Activated naive CD8-positive, alpha-beta T cell treated with anti-CD3 and anti-CD28 coated beads for 36 hours (primary cell): Measurements from ENCODE around the gene RPS15. TPM values are rescaled to one million over a fixed set of nuclear protein-coding genes. Genes with fewer than 3 reads are reported as not detected.

Experiments used
- DNase-seq: peaks from one replicate; pipeline ENCODE4 v3.0.0; 2021
- H3K27ac Mint-ChIP-seq: one replicate; pipeline ENCODE4 v1.8.0; 2022; ENCODE audit warnings: mild to moderate bottlenecking, moderate library complexity, mixed read lengths
- H3K27me3 Mint-ChIP-seq: one replicate; pipeline ENCODE4 v1.8.0; 2022; ENCODE audit warnings: mild to moderate bottlenecking, mixed read lengths
- H3K36me3 Mint-ChIP-seq: one replicate; pipeline ENCODE4 v1.8.0; 2021; ENCODE audit warnings: mild to moderate bottlenecking, mixed read lengths
- H3K4me1 Mint-ChIP-seq: one replicate; pipeline ENCODE4 v1.8.0; 2021; ENCODE audit warnings: mixed read lengths
- H3K4me3 Mint-ChIP-seq: one replicate; pipeline ENCODE4 v1.8.0; 2022; ENCODE audit warnings: mild to moderate bottlenecking, moderate library complexity, mixed read lengths
- H3K9me3 Mint-ChIP-seq: one replicate; pipeline ENCODE4 v1.8.0; 2022; ENCODE audit warnings: mixed read lengths
- total RNA-seq, 2 experiments: library from RNA; stranded (reverse); gene quantifications; one replicate each; pipeline ENCODE4 v1.2.3, GENCODE V29; 2021

Gene RPS15
- total RNA-seq, 2 experiments from 2014 or later: 1,472 to 1,524 TPM

DNA sequence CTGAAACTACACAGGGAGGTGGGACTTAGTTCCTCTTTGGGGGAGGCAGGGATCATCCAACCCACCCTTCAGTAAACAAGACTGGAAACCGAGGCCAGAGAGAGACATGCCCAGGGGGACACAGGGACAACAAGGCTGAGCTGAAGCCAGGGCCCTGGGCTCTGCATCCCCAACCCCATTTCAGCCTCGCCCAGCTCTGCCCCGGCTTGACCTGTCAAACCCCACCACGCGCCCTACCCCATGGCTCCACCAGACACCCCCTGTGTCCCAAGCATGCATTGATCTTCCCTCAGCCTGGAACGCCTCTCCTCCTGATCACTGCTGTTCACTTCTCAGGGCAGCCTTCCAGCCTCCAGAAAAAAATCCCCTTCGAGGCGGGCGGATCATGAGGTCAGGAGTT lies 9.7 kb downstream of the RPS15 start:
- H3K4me1 Mint-ChIP-seq: peaks cover 10% of the 10 kb centered on the region

DNA sequence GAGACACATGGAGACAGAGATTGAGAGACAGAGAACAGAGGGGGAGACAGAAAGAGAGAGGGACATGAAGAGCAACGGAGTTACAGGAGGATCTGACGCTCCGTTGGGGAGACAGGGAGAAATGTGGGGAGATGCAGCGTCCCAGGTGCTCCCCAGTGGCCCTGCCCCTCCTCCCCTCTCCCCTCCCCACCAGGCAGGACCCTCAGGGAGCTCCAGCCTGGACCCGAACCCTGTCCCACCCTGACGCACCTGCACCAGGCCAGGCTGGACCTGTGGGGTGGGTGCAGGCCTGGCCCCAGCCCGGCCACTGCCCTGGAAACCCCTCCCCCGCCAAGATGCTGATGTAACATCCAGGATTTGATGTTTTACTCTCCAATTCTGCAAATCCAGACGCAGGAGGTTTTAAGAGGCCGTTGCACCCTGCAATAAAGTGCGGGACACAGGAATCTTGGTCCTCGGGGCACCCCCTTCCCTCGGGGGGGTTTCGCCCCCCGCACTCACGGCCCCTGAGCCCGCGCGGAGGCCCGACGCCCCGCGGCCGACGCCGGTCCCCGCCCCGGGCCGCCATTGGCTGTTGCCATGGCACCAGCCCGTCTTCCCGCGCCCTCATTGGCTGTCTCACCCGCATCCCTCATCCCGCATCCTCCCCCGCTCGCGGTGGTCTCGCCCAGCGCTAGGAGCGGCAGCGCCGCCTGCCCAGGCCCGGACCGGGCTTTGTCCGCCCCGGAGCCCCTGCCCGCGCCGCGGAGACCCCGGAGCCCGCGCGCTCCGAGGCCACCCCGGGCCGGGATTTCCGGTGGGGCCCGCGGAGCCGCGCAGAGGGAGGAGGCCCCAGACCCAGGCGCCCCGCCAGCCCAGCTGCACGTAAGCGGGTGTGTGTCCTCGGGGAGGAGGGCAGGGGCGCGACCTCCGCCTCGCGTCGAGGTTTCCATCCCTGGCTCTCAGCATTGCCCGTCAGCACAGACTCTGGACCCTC lies 11.6 kb downstream of the RPS15 start, which contains the start of gene APC2:
Gene APC2 (plus strand): TSS at position 655 of the 976 bp plus-strand sequence. CDS start 2,881 bp downstream, outside the sequence.
- Mint-ChIP-seq H3K27me3 (peaks cover 74% of the 10 kb centered on the region), H3K27ac (peak within 1 kb of the TSS; percentile 4), H3K36me3 (no peaks in the 10 kb centered on the region), H3K4me1 (peaks cover 8% of the 10 kb centered on the region), H3K4me3 (no peak within 1 kb of the TSS), H3K9me3 (no peaks in the 10 kb centered on the region)
- peak; percentile 50 for DNase-seq

More for the DNA sequence above, 9.7 kb downstream of the RPS15 start:
- no peaks in the 10 kb centered on the region for H3K36me3 Mint-ChIP-seq
- H3K4me3 Mint-ChIP-seq: no peak overlapping the region
- no peaks in the 10 kb centered on the region for H3K9me3 Mint-ChIP-seq
- no peak overlapping the region for H3K27ac Mint-ChIP-seq
- no peak for DNase-seq
- peaks cover 59% of the 10 kb centered on the region for H3K27me3 Mint-ChIP-seq

DNA sequence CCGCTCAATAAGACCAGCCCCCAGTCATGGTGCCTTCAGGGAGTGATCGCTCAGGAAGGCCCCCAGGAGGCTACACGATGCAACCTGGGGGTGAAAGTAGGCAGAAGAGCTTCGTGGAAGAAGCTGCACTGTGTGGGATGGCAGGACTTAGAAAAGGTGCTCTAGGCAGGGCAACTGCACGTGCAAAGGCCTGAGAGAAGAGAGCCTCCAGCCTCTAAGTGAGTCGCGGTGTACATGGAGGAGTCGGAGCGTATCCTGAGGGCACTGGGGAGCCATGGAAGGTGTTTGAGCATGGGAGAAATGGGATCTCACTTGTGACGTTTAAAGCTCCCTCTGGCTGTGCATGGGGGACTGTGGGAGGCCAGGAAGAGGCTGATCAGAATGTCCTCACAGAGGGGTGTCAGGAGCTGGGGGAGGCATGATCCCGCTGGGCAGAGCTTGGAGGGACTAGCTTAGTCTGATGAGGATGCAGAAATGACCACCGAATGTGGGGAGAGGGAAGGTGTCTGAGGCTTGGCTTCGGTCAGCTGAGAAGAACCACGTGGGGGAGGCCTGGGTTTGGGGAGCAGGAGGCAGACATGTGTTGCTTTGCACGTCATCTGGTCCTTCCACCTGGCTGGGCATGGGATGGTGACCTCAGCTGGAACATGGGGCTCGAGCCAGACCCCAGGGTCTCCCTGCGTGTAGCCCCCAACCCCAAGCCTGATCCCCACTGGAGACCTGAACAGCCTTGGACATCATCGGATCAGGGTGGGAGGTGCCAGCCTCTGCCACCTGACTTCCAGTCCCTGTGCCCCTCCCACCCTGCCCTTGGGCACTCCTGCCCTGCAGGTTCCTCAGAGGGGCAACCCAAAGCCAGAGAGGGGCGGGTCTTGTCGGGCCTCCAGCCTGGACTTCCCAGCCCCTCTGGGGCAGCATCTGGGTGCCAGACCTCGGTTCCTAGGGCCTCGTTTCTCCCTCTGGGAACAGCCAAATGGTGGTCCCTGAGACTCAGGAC lies 12.8 kb downstream of the RPS15 start:
- Mint-ChIP-seq H3K4me1 (peaks cover 9% of the 10 kb centered on the region), H3K36me3 (peaks cover 4% of the 10 kb centered on the region), H3K9me3 (no peaks in the 10 kb centered on the region), H3K27me3 (peaks cover 87% of the 10 kb centered on the region), H3K27ac (no peak overlapping the region), H3K4me3 (no peak overlapping the region)
- no peak for DNase-seq

- no peaks in the 10 kb centered on the region for H3K9me3 Mint-ChIP-seq
- H3K4me3 Mint-ChIP-seq: no peak overlapping the region
- H3K27me3 Mint-ChIP-seq: peaks cover 87% of the 10 kb centered on the region
- no peak overlapping the region for H3K27ac Mint-ChIP-seq
- peaks cover 4% of the 10 kb centered on the region for H3K36me3 Mint-ChIP-seq
- H3K4me1 Mint-ChIP-seq: peaks cover 9% of the 10 kb centered on the region
- DNase-seq: no peak
Measured at GRCh38 chr19:1451916-1452801, 14.0 kb downstream of the RPS15 start.

GRCh38 chr19:1452802-1453524 lies 14.8 kb downstream of the RPS15 start:
- Mint-ChIP-seq H3K36me3 (peaks cover 4% of the 10 kb centered on the region), H3K27me3 (peaks cover 85% of the 10 kb centered on the region), H3K4me1 (peaks cover 9% of the 10 kb centered on the region), H3K4me3 (no peak overlapping the region), H3K9me3 (no peaks in the 10 kb centered on the region), H3K27ac (no peak overlapping the region)
- DNase-seq: no peak

- Mint-ChIP-seq H3K27ac (no peak overlapping the region), H3K9me3 (no peaks in the 10 kb centered on the region), H3K36me3 (peaks cover 4% of the 10 kb centered on the region), H3K4me3 (no peak overlapping the region), H3K4me1 (peaks cover 11% of the 10 kb centered on the region), H3K27me3 (peaks cover 81% of the 10 kb centered on the region)
- DNase-seq: no peak
Measured at GRCh38 chr19:1453525-1454364, 15.5 kb downstream of the RPS15 start.

GRCh38 chr19:1455002-1455335 lies 16.8 kb downstream of the RPS15 start:
- Mint-ChIP-seq H3K4me3 (no peak overlapping the region), H3K9me3 (no peaks in the 10 kb centered on the region), H3K27me3 (peaks cover 75% of the 10 kb centered on the region), H3K36me3 (peaks cover 7% of the 10 kb centered on the region), H3K27ac (no peak overlapping the region), H3K4me1 (peaks cover 8% of the 10 kb centered on the region)
- no peak for DNase-seq

- H3K4me3 Mint-ChIP-seq: no peak overlapping the region
Measured at GRCh38 chr19:1455336-1456120, 17.3 kb downstream of the RPS15 start.

DNA sequence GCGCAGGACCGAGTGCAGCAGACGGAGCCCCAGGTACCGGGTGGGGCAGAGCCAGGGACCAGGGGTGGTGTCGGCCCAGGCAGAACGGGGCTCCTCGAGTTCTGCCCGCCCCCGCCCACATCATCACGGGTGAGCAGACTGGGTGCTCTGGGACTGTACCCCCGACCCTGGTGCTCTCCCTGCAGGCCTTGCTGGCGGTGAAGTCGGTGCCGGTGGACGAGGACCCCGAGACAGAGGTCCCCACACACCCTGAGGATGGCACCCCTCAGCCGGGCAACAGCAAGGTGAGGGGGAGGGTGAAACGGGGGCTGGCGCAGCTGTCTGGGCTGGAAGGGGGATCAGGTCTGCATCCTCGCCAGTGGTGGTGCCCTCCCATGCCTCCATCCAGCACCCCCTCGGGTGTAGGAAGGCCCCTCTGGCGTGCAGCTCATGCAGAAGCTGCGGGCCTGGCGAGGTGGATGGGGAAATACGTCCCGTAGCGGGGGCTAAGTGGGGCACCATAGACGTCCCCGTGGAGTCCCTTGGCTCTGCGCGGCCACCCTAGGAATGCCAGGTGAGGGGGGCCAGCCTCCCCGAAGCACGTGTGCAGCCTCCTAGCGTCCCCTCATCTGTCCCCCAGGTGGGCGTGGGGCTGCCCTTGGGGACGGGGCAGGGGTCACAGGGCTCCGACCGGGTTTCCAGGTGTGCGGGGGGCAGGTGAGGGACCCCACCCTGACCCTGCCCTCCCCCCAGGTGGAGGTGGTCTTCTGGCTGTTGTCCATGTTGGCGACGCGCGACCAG lies 18.1 kb downstream of the RPS15 start:
- H3K36me3 Mint-ChIP-seq: peaks cover 7% of the 10 kb centered on the region
- no peak overlapping the region for H3K4me3 Mint-ChIP-seq
- H3K27me3 Mint-ChIP-seq: peaks cover 64% of the 10 kb centered on the region
- no peak overlapping the region for H3K27ac Mint-ChIP-seq
- H3K9me3 Mint-ChIP-seq: no peaks in the 10 kb centered on the region
- DNase-seq: no peak
- peaks cover 8% of the 10 kb centered on the region for H3K4me1 Mint-ChIP-seq

More at GRCh38 chr19:1455336-1456120, 17.3 kb downstream of the RPS15 start:
- Mint-ChIP-seq H3K36me3 (peaks cover 7% of the 10 kb centered on the region), H3K9me3 (no peaks in the 10 kb centered on the region), H3K27ac (no peak overlapping the region), H3K4me1 (peaks cover 8% of the 10 kb centered on the region), H3K27me3 (peaks cover 72% of the 10 kb centered on the region)
- DNase-seq: peak; percentile 69

GRCh38 chr19:1457031-1457739 lies 19.0 kb downstream of the RPS15 start:
- H3K27ac Mint-ChIP-seq: no peak overlapping the region
- H3K9me3 Mint-ChIP-seq: no peaks in the 10 kb centered on the region
- H3K27me3 Mint-ChIP-seq: peaks cover 55% of the 10 kb centered on the region
- peaks cover 8% of the 10 kb centered on the region for H3K4me1 Mint-ChIP-seq
- DNase-seq: no peak
- H3K36me3 Mint-ChIP-seq: peaks cover 7% of the 10 kb centered on the region
- H3K4me3 Mint-ChIP-seq: no peak overlapping the region

DNA sequence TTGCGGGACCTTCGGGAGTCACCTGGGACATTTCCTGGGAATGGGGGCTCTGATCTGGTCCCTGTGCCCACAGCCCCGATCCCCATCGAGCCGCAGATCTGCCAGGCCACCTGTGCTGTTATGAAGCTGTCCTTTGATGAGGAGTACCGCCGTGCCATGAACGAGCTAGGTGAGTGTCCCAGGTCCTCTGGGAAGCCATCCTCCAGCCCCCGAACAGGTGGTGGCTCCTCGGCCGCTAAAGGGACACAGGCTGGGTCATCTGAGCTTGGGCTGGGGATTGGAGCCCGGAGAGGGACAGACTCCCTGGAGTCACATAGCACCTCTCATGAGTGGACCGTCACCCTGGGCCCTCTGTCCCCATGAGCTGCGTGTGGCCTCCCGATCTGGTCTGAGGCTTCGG lies 19.7 kb downstream of the RPS15 start:
- Mint-ChIP-seq H3K4me3 (no peak overlapping the region), H3K9me3 (no peaks in the 10 kb centered on the region), H3K27ac (no peak overlapping the region), H3K36me3 (peaks cover 7% of the 10 kb centered on the region), H3K4me1 (peaks cover 8% of the 10 kb centered on the region), H3K27me3 (peaks cover 48% of the 10 kb centered on the region)
- no peak for DNase-seq
